ENCODE measurements around the gene LAMB4. TPM values are rescaled to one million over a fixed set of nuclear protein-coding genes. Genes with fewer than 3 reads are reported as not detected.

The LAMB4 gene
- total and polyA plus RNA-seq, 2 of the 8 experiments (the other 6 are each of a cell fraction or from before 2014, with no cell fraction given): not detected

DNA sequence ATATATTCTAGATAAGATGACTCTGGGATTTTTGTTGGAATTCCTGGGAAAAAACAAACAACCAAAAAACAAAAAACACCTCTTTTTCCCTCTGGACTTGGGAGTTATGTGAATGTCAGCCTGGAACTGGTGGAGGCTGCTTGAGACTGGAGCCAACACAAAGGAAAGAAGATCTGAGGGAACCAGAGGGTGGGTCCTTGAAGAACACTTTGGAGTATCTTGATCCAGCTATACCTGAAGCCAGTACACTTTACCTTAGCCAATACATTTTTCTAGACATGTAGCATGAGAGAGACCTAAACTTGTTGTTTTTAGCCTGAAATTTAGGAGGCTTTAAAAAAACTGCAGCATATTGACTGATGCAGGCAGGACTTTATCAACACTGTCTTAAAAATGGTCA is 121.3 kb downstream of the LAMB4 start (continued):
- TF ChIP-seq, protein P1, sequence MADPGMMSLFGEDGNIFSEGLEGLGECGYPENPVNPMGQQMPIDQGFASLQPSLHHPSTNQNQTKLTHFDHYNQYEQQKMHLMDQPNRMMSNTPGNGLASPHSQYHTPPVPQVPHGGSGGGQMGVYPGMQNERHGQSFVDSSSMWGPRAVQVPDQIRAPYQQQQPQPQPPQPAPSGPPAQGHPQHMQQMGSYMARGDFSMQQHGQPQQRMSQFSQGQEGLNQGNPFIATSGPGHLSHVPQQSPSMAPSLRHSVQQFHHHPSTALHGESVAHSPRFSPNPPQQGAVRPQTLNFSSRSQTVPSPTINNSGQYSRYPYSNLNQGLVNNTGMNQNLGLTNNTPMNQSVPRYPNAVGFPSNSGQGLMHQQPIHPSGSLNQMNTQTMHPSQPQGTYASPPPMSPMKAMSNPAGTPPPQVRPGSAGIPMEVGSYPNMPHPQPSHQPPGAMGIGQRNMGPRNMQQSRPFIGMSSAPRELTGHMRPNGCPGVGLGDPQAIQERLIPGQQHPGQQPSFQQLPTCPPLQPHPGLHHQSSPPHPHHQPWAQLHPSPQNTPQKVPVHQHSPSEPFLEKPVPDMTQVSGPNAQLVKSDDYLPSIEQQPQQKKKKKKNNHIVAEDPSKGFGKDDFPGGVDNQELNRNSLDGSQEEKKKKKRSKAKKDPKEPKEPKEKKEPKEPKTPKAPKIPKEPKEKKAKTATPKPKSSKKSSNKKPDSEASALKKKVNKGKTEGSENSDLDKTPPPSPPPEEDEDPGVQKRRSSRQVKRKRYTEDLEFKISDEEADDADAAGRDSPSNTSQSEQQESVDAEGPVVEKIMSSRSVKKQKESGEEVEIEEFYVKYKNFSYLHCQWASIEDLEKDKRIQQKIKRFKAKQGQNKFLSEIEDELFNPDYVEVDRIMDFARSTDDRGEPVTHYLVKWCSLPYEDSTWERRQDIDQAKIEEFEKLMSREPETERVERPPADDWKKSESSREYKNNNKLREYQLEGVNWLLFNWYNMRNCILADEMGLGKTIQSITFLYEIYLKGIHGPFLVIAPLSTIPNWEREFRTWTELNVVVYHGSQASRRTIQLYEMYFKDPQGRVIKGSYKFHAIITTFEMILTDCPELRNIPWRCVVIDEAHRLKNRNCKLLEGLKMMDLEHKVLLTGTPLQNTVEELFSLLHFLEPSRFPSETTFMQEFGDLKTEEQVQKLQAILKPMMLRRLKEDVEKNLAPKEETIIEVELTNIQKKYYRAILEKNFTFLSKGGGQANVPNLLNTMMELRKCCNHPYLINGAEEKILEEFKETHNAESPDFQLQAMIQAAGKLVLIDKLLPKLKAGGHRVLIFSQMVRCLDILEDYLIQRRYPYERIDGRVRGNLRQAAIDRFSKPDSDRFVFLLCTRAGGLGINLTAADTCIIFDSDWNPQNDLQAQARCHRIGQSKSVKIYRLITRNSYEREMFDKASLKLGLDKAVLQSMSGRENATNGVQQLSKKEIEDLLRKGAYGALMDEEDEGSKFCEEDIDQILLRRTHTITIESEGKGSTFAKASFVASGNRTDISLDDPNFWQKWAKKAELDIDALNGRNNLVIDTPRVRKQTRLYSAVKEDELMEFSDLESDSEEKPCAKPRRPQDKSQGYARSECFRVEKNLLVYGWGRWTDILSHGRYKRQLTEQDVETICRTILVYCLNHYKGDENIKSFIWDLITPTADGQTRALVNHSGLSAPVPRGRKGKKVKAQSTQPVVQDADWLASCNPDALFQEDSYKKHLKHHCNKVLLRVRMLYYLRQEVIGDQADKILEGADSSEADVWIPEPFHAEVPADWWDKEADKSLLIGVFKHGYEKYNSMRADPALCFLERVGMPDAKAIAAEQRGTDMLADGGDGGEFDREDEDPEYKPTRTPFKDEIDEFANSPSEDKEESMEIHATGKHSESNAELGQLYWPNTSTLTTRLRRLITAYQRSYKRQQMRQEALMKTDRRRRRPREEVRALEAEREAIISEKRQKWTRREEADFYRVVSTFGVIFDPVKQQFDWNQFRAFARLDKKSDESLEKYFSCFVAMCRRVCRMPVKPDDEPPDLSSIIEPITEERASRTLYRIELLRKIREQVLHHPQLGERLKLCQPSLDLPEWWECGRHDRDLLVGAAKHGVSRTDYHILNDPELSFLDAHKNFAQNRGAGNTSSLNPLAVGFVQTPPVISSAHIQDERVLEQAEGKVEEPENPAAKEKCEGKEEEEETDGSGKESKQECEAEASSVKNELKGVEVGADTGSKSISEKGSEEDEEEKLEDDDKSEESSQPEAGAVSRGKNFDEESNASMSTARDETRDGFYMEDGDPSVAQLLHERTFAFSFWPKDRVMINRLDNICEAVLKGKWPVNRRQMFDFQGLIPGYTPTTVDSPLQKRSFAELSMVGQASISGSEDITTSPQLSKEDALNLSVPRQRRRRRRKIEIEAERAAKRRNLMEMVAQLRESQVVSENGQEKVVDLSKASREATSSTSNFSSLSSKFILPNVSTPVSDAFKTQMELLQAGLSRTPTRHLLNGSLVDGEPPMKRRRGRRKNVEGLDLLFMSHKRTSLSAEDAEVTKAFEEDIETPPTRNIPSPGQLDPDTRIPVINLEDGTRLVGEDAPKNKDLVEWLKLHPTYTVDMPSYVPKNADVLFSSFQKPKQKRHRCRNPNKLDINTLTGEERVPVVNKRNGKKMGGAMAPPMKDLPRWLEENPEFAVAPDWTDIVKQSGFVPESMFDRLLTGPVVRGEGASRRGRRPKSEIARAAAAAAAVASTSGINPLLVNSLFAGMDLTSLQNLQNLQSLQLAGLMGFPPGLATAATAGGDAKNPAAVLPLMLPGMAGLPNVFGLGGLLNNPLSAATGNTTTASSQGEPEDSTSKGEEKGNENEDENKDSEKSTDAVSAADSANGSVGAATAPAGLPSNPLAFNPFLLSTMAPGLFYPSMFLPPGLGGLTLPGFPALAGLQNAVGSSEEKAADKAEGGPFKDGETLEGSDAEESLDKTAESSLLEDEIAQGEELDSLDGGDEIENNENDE (IDR thresholded peaks at IDR 0.05; ENCODE audit: insufficient replicate concordance, low read length): no peak
- TF ChIP-seq ZNF274 (IDR thresholded peaks at IDR 0.05; ENCODE audit: borderline replicate concordance, extremely low read depth, low read length) (no peak), NRF1 (IDR thresholded peaks at IDR 0.05; ENCODE audit: low read depth, low read length) (no peak), POU5F1 (IDR thresholded peaks at IDR 0.05; ENCODE audit: low read depth, low read length) (no peak), POLR2AphosphoS5 (IDR thresholded peaks at IDR 0.05; ENCODE audit: low read depth, low read length) (no peak), CTBP2 (IDR thresholded peaks at IDR 0.05; ENCODE audit: borderline replicate concordance, insufficient read depth, insufficient read length, low read length) (no peak), FOSL1 (IDR thresholded peaks at IDR 0.05; ENCODE audit: insufficient read depth, low read depth, low read length) (no peak), CEBPB (IDR thresholded peaks at IDR 0.05; ENCODE audit: low read depth, low read length) (no peak)
- TF ChIP-seq, protein P2, sequence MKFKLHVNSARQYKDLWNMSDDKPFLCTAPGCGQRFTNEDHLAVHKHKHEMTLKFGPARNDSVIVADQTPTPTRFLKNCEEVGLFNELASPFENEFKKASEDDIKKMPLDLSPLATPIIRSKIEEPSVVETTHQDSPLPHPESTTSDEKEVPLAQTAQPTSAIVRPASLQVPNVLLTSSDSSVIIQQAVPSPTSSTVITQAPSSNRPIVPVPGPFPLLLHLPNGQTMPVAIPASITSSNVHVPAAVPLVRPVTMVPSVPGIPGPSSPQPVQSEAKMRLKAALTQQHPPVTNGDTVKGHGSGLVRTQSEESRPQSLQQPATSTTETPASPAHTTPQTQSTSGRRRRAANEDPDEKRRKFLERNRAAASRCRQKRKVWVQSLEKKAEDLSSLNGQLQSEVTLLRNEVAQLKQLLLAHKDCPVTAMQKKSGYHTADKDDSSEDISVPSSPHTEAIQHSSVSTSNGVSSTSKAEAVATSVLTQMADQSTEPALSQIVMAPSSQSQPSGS (IDR thresholded peaks at IDR 0.05; ENCODE audit: low read length): no peak
- TF ChIP-seq, protein P3, sequence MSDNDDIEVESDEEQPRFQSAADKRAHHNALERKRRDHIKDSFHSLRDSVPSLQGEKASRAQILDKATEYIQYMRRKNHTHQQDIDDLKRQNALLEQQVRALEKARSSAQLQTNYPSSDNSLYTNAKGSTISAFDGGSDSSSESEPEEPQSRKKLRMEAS (IDR thresholded peaks at IDR 0.05): no peak

Measured in H1 (cell line).